GM18502 (cell line): ENCODE measurements around the gene FAM3A.

Source experiments
- ATAC-seq: cut with Tn5 transposase; IDR thresholded peaks from one replicate; pipeline ENCODE4 v1.9.1; 2021; ENCODE audit warnings: mild to moderate bottlenecking; ENCODE audit not compliant: unreplicated experiment, poor library complexity

FAM3A gene

GRCh38 chrX:154464806-154465365 is 51.1 kb downstream of the FAM3A start:
- no peak for ATAC-seq

DNA sequence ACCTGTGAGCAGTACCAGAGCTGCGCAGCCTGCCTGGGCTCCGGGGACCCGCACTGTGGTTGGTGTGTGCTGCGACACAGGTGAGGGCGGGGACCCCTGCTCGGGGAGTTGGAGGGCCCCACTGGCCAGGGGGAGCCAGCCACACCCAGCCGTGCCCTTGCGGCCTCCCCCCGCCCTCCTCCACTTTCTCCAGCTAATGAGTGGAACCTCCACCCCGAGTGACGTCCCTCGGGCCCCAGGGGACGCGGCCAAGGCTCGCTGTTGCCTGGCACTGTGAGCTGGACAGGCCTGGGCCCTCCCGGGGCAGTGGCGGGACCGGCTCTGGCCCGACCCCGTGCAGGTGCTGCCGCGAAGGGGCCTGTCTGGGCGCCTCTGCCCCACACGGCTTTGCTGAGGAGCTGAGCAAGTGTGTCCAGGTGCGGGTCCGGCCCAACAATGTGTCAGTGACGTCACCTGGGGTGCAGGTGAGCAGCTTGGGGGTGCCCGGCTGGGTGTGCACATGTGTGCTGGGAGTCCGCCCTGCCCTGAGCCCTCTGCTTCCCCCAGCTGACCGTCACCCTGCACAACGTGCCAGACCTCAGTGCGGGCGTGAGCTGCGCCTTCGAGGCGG is 52.3 kb downstream of the FAM3A start:
- no peak for ATAC-seq

DNA sequence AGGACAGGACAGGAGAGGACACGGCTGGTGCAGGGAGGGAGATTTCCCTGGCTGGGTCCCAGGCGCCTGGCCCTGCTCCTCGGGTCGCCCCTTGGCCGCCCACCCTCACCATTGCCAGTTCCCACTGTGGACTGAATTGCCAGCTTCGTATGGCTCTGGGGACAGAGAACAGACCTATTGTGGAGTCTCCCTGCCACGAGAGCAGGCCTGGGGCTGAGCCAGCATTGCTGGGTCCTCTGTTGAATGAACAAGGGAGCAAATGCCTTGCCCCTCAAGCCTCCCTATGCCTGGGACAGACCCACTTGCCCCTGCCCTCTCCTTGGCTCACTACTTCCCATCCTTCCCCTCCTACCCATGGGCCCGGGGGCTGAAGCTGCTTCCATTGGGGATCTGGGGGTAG is 53.6 kb downstream of the FAM3A start:
- no peak for ATAC-seq

DNA sequence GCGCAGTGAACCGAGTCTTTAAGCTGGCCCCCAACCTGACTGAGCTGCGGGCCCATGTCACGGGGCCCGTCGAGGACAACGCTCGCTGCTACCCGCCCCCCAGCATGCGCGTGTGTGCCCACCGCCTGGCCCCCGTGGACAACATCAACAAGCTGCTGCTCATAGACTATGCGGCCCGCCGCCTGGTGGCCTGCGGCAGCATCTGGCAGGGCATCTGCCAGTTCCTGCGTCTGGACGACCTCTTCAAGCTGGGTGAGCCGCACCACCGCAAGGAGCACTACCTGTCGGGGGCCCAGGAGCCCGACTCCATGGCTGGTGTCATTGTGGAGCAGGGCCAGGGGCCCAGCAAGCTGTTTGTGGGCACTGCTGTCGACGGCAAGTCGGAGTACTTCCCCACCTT is 55.7 kb downstream of the FAM3A start:
- no peak for ATAC-seq

DNA sequence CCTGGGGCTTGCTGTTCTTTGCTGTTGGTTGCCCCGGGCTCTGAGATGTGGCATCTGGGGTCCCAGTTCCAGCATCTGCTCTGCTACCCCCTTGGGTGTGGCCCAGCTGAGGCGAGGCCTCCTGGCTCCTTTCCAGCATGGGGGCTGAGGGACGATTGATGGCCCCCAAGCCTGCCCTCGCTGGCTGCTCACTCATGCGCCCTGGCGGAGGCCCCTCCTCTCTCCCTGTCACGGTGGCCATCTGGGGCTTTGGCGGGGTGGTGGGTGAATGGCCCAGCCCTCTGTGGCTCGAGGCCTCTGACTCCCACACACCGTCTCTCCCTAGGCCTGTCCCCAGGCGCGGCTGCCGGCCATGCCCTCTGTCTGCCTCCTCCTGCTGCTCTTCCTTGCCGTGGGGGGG is 56.2 kb downstream of the FAM3A start:
- no peak for ATAC-seq

DNA sequence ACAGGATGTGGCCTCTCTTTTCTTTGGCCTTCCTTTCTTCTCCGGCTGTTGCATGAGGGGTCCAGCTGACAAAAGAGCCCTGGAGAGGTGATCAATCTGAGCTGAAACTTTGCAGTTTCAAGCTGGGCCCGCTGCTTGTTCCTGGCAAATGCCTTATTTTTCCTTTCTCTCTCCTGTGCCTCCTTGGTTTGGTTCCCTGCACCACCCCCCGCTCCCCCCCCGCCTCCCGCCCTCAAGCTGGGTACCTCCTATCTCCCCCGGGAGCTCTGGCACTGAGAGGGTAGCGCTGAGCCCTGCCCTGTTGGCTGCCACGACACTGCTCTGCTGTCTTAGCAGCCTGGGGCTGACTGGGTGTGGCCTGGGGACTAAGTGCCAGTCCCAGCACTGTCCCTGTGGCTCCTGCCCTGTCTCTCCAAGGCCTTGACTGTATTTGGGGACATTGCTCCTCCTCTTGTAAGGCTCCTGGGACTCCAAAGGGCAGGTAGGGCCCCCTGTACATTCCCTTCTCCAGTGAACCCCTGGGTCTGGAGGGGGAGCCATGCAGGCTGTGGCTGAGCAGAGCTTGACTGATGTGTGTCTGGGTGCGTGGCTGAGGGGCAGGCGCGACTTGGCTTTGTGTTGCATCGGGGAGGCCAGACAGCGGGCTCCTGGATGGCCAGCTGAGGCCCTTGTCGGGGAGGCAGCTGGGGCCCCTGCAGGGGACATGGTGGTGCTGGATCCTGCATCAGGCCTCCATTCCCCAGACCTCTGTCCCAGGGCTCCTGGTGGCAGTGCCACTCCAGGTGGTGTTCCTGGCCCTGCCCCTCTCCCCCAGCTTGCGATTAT is 56.9 kb downstream of the FAM3A start:
- no peak for ATAC-seq

DNA sequence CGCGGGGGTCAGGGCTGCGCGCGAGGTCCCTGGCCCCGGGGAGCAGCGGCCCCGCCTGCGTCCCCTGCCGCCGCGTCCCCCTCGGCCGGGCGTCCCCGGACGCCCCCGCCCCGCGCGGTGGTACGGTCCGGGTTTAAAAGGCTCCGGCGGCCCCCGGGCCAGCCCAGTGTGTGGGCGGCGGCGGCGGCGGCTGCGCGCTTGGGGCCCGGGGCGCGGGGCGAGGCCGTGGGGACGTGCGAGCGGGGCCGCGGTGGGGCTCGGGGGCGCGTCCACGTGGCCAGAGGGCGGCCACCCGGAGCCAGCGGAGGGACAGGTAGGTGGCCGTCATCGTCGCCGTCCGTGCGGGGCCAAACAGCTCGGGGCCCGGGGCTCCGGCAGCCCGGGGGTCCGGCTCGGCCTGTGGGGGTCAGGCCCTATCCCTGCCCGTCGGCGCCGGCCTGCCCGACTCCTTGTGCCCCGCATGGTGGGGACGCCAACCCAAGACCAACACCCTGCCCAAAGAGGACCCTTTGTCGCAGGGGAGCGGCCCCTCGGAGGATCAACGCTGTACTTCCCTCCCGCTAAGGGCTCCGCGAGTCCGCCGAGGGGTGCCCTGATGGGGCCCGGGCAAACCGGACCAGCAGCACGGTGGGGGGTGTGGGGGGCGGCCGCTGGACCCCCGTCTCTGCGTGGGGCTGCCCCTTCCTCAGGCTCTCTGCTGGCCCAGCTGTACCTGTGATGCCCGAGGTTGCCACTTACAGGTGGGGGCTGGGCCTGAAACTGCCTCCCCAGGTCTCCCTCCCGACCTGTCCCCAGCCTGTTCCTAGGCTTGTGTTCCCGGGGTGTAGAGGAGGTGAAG is 57.7 kb downstream of the FAM3A start, which contains the start of gene PLXNA3:
TSS of gene PLXNA3 (plus strand) at position 166 of the 838 bp plus-strand sequence. CDS start 1,903 bp downstream, outside the sequence.
- peak; percentile 57 for ATAC-seq

DNA sequence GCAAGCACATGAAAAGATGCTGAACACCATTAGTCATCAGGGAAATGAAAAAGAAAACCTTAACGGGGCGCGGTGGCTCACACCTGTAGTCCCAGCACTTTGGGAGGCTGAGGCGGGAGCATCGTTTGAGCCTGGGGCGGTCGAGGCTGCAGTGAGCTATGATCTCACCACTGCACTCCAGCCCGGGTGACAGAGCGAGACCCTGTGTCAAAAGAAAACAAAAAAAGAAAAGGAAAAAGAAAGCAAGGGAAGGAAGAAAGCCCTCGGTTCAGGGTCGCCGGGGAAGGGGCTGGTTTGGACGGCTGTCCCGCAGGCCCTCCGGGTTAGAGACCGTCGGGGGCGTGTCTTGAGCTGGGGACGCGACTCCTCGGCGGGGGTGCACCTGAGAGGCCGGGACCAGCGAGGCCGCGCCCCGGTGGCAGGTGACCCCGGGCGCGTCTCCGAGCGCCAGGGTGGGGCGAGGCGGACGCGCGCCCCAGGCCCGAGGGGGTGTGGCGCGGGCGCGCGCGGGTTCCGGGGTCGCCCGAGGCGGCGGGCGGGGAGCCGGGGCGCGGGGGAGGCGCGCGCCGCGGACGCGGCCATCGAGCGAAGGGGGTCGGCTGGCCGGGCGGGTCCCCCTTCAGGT is 58.4 kb downstream of the FAM3A start:
- ATAC-seq, result peak; percentile 57
